Endothelial cell of umbilical vein (primary cell): ENCODE data around the gene TBRG1. TPM values are rescaled to one million over a fixed set of nuclear protein-coding genes. Genes with fewer than 3 reads are reported as not detected.

ENCODE experiments used
- BruUV-seq: library from RNA; stranded (reverse); fragments of 400-500 nt; replicated peaks from 2 replicates; lab custom pipeline; 2021; lab: Mats Ljungman, UMichigan
- CTCF ChIA-PET: fragments of 300-600, 350-600 bp; sonication (Branson Sonifier 250); formaldehyde crosslinking; loops from one replicate; lab custom pipeline; 2021; ENCODE audit warnings: antibody characterized with exemption, inconsistent platforms; lab: Charles Lee
- POLR2A ChIA-PET: fragments of 300-600, 350-600 bp; sonication (Branson Sonifier 250); formaldehyde crosslinking; loops from one replicate; lab custom pipeline; 2021; ENCODE audit warnings: antibody characterized with exemption, inconsistent platforms; lab: Charles Lee
- DNase-seq: peaks from one replicate; pipeline ENCODE4 v3.0.0-alpha.2; 2011; ENCODE audit warnings: low read depth, low spot score
- FAIRE-seq: peaks from 2 replicates; lab custom pipeline; 2011; peaks lifted over from hg19 to GRCh38; lab: Jason Lieb, UNC
- H2AFZ ChIP-seq: 2 replicates; pipeline ENCODE4 v1.6.0; 2012; ENCODE audit warnings: low read depth, low read length, control low read depth, inconsistent platforms
- H3K27ac ChIP-seq: 2 replicates; pipeline ENCODE4 v1.5.1; 2011; ENCODE audit warnings: low read depth, mild to moderate bottlenecking, control low read depth, low read length, moderate library complexity; ENCODE audit not compliant: insufficient read depth
- H3K27me3 ChIP-seq, 2 experiments: 2 replicates each; pipeline versions ENCODE4 v1.6.0 to v1.6.1; 2011; ENCODE audit warnings: low read length in 2 of 2, mixed read lengths in 1 of 2; ENCODE audit not compliant: control insufficient read depth in 2 of 2, insufficient read depth in 2 of 2
- H3K36me3 ChIP-seq, 2 experiments: 2 replicates in 1 of 2; 3 replicates in 1 of 2; pipeline ENCODE4 v1.5.1; 2011; ENCODE audit warnings: low read length in 2 of 2, mild to moderate bottlenecking in 1 of 2, moderate library complexity in 1 of 2; ENCODE audit not compliant: control insufficient read depth in 2 of 2, insufficient read depth in 2 of 2; ENCODE audit errors: extremely low read depth in 1 of 2
- H3K4me1 ChIP-seq: 3 replicates; pipeline ENCODE4 v1.5.1; 2011; ENCODE audit warnings: mild to moderate bottlenecking, low read length; ENCODE audit not compliant: control insufficient read depth, insufficient read depth; ENCODE audit errors: extremely low read depth
- H3K4me2 ChIP-seq: 2 replicates; pipeline ENCODE4 v1.6.1; 2011; ENCODE audit warnings: low read length, control low read depth, mixed read lengths; ENCODE audit not compliant: insufficient read depth
- H3K4me3 ChIP-seq, 3 experiments: fragments of 200-600 bp in 1 of 3; sonication (generic), shearing (Covaris generic) in 1 of 3; replicated peaks in 1 of 3; 2 replicates each; pipeline ENCODE4 v1.5.1; 2011 to 2016; ENCODE audit warnings: control low read depth in 3 of 3, low read length in 3 of 3, mild to moderate bottlenecking in 2 of 3, inconsistent platforms in 1 of 3, low read depth in 1 of 3, moderate library complexity in 1 of 3; ENCODE audit not compliant: insufficient read depth in 1 of 3
- H3K79me2 ChIP-seq: 2 replicates; pipeline ENCODE4 v1.6.0; 2012; ENCODE audit warnings: low read length, inconsistent platforms; ENCODE audit not compliant: control insufficient read depth, insufficient read depth
- H3K9ac ChIP-seq: replicated peaks from 2 replicates; pipeline ENCODE3; 2011; ENCODE audit warnings: low read length, control low read depth; ENCODE audit not compliant: insufficient read depth; ENCODE audit errors: extremely low read depth
- H3K9me1 ChIP-seq: replicated peaks from 3 replicates; pipeline ENCODE4 v1.6.0; 2011; ENCODE audit warnings: mild to moderate bottlenecking, low read length; ENCODE audit not compliant: control insufficient read depth, insufficient read depth; ENCODE audit errors: extremely low read depth
- H3K9me3 ChIP-seq: replicated peaks from 2 replicates; pipeline ENCODE4 v1.5.1; 2012; ENCODE audit warnings: low read length, inconsistent platforms; ENCODE audit not compliant: control insufficient read depth, insufficient read depth
- H4K20me1 ChIP-seq: replicated peaks from 2 replicates; pipeline ENCODE3; 2011; ENCODE audit warnings: mild to moderate bottlenecking, low read length; ENCODE audit not compliant: control insufficient read depth, insufficient read depth; ENCODE audit errors: extremely low read depth
- EZH2 ChIP-seq: IDR thresholded peaks from 2 replicates; pipeline ENCODE4 v1.6.1; 2012; ENCODE audit warnings: borderline replicate concordance, low read depth, mild to moderate bottlenecking, moderate library complexity, low read length, inconsistent platforms; ENCODE audit not compliant: severe bottlenecking
- FOS ChIP-seq: IDR thresholded peaks from 2 replicates; pipeline ENCODE4 v1.6.1; 2011; ENCODE audit warnings: mild to moderate bottlenecking, low read length, moderate library complexity, borderline replicate concordance; ENCODE audit not compliant: insufficient read depth
- GATA2 ChIP-seq: IDR thresholded peaks from 2 replicates; pipeline ENCODE4 v1.7.0; 2011; ENCODE audit warnings: low read depth, mild to moderate bottlenecking, moderate library complexity, mixed read lengths, low read length; ENCODE audit not compliant: insufficient read length, insufficient read depth
- JUN ChIP-seq: IDR thresholded peaks from 2 replicates; pipeline ENCODE4 v1.6.1; 2011; ENCODE audit warnings: borderline replicate concordance, low read depth; ENCODE audit not compliant: insufficient read length, insufficient read depth
- MYC ChIP-seq: IDR thresholded peaks from one replicate; pipeline ENCODE4 v1.6.1; 2011; ENCODE audit warnings: mild to moderate bottlenecking, low read depth, low read length
- POLR2A ChIP-seq: IDR thresholded peaks from 2 replicates; pipeline ENCODE4 v1.6.1; 2012; ENCODE audit warnings: low read depth, mild to moderate bottlenecking, control low read depth, low read length
- POLR2AphosphoS5 ChIP-seq: IDR thresholded peaks from 2 replicates; pipeline ENCODE4 v1.6.1; 2012; ENCODE audit warnings: low read depth, mild to moderate bottlenecking, control low read depth, low read length, moderate library complexity; ENCODE audit not compliant: insufficient read depth
- dilution Hi-C: fragments of 300-500 bp; cut with MboI; formaldehyde crosslinking; loops from one replicate; pipeline ENCODE4 v1.15.0; 2019; ENCODE audit warnings: low sequenced_read_pairs; ENCODE audit not compliant: extremely low pct_ligation_motif_present
- intact Hi-C: fragments of 100-400 bp; cut with micrococcal nuclease; formaldehyde crosslinking; loops from one replicate; pipeline ENCODE4 v1.10.0; 2022
- polyA plus RNA-seq, 4 experiments: library from polyadenylated mRNA; depleted of rRNA in 3 of 4; stranded (reverse) in 3 of 4; unstranded in 1 of 4; fragments of >200 nt; gene quantifications; 2 replicates each; pipeline versions ENCODE4 v1.2.1 to v1.2.3, GENCODE V29; 2011 to 2012; ENCODE audit warnings: missing spikeins in 1 of 4
- total RNA-seq: library from RNA; stranded (reverse); gene quantifications from 2 replicates; pipeline ENCODE4 v1.2.3, GENCODE V29; 2021
- TF ChIP-seq, protein P1 (sequence below), 2 donors: IDR thresholded peaks; 1 replicate in 1 of 2; 2 replicates in 1 of 2; pipeline ENCODE4 v1.5.1; 2011; ENCODE audit warnings: low read length in 2 of 2, mild to moderate bottlenecking in 2 of 2, moderate library complexity in 2 of 2, control low read depth in 1 of 2, inconsistent platforms in 1 of 2, low read depth in 1 of 2; ENCODE audit not compliant: insufficient read depth in 1 of 2; ENCODE audit errors: extremely low read depth in 1 of 2
- TF ChIP-seq, protein P2 (sequence below): IDR thresholded peaks from 2 replicates; pipeline ENCODE4 v1.6.1; 2011; ENCODE audit not compliant: insufficient read depth, insufficient read length

TBRG1 gene
- total and polyA plus RNA-seq, 2 donors (not counting 3 experiments of a cell fraction or from before 2014, with no cell fraction given): 22.4 to 29.6 TPM

GRCh38 chr11:124640666-124641065, 18.0 kb downstream of the TBRG1 start:
- dilution Hi-C loops (no loop called here), intact Hi-C loops (no loop called here)
- H3K4me2 ChIP-seq: no peak overlapping the region
- TF ChIP-seq JUN: no peak
- TF ChIP-seq, protein P1, sequence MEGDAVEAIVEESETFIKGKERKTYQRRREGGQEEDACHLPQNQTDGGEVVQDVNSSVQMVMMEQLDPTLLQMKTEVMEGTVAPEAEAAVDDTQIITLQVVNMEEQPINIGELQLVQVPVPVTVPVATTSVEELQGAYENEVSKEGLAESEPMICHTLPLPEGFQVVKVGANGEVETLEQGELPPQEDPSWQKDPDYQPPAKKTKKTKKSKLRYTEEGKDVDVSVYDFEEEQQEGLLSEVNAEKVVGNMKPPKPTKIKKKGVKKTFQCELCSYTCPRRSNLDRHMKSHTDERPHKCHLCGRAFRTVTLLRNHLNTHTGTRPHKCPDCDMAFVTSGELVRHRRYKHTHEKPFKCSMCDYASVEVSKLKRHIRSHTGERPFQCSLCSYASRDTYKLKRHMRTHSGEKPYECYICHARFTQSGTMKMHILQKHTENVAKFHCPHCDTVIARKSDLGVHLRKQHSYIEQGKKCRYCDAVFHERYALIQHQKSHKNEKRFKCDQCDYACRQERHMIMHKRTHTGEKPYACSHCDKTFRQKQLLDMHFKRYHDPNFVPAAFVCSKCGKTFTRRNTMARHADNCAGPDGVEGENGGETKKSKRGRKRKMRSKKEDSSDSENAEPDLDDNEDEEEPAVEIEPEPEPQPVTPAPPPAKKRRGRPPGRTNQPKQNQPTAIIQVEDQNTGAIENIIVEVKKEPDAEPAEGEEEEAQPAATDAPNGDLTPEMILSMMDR (IDR thresholded peaks at IDR 0.05; ENCODE audit: extremely low read depth in 1 of 2, insufficient read depth in 1 of 2, low read depth in 1 of 2, low read length in 2 of 2): no peak
- no peak for TF ChIP-seq MYC
- no peak for TF ChIP-seq EZH2
- TF ChIP-seq, protein P2, sequence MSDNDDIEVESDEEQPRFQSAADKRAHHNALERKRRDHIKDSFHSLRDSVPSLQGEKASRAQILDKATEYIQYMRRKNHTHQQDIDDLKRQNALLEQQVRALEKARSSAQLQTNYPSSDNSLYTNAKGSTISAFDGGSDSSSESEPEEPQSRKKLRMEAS: no peak
- TF ChIP-seq POLR2AphosphoS5: no peak
- TF ChIP-seq FOS: no peak
- no peak for TF ChIP-seq POLR2A
- no peak for TF ChIP-seq GATA2
- no peaks in the 10 kb centered on the region for H3K79me2 ChIP-seq
- no peaks in the 10 kb centered on the region for H3K9me1 ChIP-seq
- H3K4me3 ChIP-seq: no peak overlapping the region
- no peak for FAIRE-seq
- no peak for DNase-seq
- H4K20me1 ChIP-seq: no peaks in the 10 kb centered on the region
- H3K4me1 ChIP-seq: peaks cover 18% of the 10 kb centered on the region
- no peaks in the 10 kb centered on the region for H3K9me3 ChIP-seq
- BruUV-seq: no TSS peak
- H3K36me3 ChIP-seq: peaks cover 3 to 5% of the 10 kb centered on the region in 2 experiments
- ChIA-PET POLR2A (no interaction called here), CTCF (interaction anchor here (1.2 to 6.5 kb wide), 3 partner anchors 28 to 226 kb away, joined by 3 to 86 read pairs (median 22); partner anchors contain the start of gene ROBO3)
- no peak overlapping the region for H3K9ac ChIP-seq
- no peaks in the 10 kb centered on the region for H3K27me3 ChIP-seq
- no peak overlapping the region for H3K27ac ChIP-seq
- H2AFZ ChIP-seq: no peak overlapping the region
